HCEC 1CT (cell line): ENCODE results near the gene OPHN1.
A peak's percentile ranks its signal among the peaks of the same experiment; 100 is the strongest.

Experiments
- DNase-seq: peaks from one replicate; pipeline ENCODE4 v3.0.0-alpha.2; 2017

The OPHN1 gene

DNA sequence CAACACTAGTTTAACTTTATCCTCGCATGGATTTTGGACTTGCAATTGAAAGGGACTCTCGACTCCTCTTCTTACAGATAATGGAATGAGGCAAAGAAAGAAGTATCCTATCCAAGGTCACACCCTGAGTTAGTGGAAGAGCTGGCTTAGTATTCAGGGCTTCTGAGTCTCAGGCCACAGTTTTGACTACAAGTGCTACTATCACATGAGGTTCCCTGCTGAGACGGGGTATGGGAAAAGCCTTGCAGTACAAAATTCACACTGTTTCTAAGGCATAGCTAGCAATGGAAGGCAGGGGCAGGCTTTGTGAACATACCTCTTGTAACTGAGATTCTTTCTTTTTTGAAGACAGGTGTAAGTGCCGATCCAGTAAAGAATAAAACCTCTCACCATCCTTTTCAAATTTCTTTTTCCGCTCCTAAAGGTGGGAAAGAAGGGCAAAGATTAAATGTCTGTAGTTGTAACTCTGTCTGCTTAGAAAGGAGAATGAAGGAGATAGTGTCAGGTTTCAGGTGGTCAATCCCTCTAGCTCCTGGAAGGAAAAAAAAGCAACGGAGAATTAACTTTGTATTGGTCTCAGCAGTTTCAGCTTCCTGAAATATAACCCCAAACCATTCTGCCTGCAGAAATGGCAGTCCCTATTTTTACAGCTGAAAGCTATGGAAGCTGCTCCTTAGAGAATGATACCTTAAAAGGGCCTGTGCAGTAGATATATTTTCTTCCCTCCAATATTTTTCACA, 199.0 kb downstream of the OPHN1 start:
- no peak for DNase-seq

- DNase-seq: no peak
These were observed 201.1 kb downstream of the OPHN1 start for GRCh38 chrX:68232206-68232605.

DNA sequence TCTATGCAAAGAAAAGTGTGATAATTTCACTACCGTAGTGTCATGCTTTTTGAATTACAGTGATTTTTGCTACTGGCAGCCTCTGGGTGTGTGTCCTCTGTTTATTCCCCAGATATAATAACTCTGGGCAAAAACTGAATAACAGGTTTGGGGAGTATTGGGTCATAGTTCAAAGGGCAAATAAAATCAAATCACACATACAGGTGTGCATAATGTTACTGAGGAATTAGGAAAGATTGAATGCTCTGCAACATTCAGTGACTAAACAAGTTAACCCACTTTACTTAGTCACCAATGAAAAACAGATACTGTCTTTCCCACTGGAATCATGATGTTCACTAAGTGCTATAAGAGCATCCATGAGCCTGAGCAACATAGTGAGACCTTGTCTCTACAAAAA, 224.3 kb downstream of the OPHN1 start:
- no peak for DNase-seq

- no peak for DNase-seq
These were observed 228.7 kb downstream of the OPHN1 start for GRCh38 chrX:68204521-68205038.

DNA sequence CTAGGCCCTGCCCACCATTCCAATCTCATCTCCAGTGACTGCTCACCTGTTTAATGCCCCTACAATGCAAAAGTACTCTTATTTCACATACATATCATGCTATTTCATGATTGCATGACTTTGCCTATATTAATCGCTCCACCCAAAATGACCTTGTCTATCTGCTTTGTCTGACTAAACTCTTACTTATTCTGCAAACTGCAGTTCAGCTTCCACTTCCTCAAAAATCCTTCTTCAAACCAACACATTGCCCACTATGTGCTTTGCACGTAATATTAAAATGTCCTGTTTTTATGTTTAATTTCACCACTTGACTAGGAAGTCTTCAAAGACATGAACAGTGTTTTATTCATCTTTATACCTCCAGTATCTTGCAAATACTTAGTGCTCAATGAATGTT, 229.6 kb downstream of the OPHN1 start:
- no peak for DNase-seq

- no peak for DNase-seq
These were observed 230.1 kb downstream of the OPHN1 start for GRCh38 chrX:68203211-68203610.

DNA sequence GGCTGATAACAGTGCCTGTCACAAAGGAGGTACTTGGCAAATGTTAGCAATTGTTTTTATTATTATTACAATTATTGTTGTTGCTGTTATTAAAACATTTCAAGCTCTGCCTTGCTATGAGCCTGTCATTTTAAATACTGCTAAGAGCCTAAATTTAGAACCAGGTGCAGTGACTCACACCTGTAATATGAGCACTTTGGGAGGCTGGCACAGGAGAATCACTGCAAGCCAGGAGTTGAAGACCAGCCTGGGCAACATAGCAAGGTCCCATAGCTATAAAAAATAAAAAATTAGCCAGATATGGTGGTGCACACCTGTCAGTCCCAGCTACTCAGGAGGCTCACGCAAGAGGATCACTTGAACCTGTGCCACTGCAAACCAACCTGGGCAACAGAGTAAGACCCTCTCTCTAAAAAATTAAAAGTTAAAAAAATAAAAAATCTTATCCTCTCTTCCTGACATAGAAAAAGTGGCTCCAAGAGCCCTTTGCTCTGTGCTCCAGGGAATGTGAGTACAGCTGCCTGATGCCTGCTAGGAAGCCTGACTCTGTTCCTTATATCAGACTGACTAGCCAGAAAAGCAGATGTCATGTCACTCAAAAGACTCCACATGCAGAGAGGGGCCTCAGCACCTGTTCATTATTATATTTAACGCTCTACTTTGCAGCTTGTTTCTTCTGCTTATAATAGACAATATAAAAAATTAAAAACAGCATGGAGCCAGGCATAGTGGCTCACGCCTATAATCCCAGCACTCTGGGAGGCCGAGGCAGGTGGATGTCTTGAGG, 234.0 kb downstream of the OPHN1 start:
- no peak for DNase-seq

GRCh38 chrX:68196939-68197791, 236.1 kb downstream of the OPHN1 start:
- peak; percentile 5 for DNase-seq

GRCh38 chrX:68195561-68195960, 237.7 kb downstream of the OPHN1 start:
- no peak for DNase-seq

DNA sequence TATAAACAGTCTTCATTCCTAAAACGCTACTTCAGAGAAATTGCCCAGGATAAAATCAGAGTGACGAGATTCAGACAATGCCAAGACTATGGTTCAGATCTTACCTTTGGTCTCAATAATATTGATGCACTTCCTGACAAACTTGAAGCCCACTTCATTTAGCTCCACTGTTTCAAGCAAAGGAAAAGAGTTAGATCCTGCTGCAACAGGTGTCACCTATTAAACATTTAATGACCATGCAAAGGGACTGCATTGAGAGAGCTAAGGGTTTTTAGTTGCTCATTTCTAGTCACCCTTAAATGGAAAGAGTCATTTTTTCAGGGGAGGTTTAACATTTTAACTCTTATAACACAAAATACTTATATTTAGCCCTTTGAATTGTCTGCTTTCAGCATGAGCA, 239.5 kb downstream of the OPHN1 start:
- no peak for DNase-seq

- no peak for DNase-seq
These were observed 240.1 kb downstream of the OPHN1 start for GRCh38 chrX:68193234-68193633.

DNA sequence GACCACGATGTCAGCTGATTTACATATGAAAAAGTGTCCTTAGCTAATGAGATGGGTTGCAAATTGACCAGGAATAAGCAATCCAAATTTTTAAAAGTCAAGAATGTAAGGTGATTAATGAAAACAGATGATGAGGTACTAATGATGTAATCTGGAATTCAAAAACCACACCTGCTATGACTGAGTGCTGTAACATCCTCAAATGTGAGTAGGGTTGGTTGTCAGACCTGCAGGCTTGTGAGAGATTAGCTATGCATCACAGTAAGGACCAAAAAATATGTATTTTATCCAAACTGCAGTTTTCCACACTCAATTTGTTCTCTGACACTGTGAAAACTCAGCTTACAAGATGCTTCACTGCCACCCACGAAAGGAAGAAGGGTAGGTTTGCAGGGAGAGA, 242.5 kb downstream of the OPHN1 start:
- no peak for DNase-seq

DNA sequence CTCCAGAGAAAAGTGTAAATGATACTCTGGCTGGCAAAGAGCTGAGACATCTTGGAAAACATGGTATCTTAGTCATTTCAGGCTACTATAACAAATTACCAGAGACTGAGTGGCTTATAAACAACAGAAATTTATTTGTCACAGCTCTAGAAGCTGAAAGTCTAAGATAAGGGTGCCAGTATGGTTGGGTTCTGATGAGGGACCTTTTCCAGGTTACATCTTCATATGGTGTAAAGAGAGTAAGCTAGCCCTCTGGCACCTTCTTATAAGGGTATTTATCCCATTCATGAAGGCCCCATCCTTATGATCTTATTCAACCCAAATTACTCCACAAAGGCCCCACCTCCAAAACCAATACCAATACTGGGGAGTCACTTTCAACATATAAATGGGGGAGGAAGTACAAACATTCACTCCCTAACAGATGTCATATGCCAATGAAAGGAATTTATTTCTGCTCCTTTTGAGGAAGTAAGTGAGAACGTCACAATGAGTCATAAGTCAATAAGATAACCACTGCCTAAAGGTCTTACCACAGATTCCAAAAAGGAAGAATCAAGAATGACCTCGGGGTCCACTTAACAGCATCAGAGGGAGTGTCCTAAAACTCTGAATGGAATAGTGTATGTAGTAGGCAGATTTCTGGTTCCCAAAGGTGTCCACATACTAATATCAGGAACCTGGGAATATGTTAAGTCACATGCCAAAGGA, 246.6 kb downstream of the OPHN1 start:
- peak; percentile 62 for DNase-seq

- no peak for DNase-seq
These were observed 248.1 kb downstream of the OPHN1 start for GRCh38 chrX:68185161-68185560.

DNA sequence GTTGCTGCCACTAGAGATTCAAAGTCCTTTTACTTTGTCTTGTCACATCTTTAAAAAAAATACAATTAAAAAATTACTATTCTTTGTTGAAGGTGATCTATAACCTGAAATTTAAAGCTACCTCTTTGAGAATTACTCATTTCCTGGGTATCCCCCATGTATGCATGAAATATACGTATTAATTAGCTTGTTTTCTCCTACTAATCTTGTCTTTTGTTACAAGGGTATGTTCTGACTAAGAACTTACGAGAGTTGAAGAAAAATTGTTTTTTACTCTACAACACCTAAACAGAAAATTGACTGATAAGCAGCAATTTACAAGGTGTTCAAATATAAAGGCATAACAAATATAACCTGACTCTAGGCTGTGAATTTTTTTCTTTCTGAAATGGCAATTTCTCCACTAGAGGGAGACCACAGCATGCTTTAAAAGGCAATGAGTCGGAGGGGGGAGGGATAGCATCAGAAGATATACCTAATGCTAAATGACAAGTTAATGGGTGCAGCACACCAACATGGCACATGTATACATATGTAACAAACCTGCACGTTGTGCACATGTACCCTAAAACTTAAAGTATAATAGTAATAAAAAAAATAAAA, 249.6 kb downstream of the OPHN1 start:
- DNase-seq: peak; percentile 29

DNA sequence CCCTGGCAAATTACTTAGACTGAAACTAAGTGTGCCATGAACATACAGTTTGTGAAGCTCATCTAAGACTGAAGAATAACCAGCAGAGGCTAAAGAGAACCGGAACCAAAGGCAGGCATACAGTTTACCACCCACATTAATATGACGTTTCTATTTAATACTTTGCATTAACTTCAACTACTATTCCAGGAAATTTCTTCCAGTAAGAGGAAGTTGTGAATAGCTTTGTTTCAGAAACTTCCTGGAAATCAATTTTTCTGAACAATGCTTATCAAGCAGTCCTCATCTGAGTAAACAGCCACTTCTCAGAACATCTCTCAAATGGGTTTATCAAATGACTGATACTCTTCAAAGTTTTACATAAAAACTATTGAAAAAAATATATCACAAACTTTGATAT, 252.7 kb downstream of the OPHN1 start:
- DNase-seq: no peak

DNA sequence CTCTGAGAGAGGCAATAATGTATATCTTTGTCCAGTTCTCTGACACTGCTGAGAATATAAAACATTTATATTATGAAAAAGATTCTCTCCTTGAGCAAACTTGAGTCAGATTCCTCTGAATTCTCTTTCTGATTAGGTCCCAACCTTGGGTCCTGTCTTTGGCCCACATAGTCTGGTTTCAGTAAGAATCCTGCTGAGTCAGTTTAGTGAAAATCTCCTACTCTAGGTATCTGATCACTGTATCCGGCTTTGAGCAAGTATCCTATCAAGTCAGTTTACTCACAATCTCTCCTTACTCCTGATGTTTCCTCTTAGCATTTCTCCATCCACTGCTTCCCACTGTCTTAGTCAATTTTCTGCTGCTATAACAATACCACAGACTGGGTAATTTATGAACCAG, 253.9 kb downstream of the OPHN1 start:
- no peak for DNase-seq

- peak; percentile 61 for DNase-seq
These were observed 255.8 kb downstream of the OPHN1 start for GRCh38 chrX:68177542-68177941.

DNA sequence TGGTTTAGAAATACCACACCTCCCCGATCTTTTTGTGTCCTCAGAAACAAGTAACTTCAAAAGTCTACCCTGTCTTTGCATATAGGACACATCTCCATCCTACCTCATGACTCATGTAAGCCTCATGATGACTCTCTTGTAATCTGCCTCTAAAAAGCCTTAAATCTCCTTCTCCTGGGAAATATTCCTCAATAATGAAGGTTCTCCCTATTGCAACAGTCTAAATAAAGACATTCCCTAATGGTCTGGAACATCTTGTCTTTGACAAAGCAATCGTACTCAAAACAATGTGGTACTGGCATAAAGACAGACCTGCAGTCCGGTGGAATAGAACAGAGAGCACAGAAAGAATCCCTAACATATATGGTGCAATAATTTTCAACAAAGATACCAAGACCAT, 257.7 kb downstream of the OPHN1 start:
- peak; percentile 79 for DNase-seq

DNA sequence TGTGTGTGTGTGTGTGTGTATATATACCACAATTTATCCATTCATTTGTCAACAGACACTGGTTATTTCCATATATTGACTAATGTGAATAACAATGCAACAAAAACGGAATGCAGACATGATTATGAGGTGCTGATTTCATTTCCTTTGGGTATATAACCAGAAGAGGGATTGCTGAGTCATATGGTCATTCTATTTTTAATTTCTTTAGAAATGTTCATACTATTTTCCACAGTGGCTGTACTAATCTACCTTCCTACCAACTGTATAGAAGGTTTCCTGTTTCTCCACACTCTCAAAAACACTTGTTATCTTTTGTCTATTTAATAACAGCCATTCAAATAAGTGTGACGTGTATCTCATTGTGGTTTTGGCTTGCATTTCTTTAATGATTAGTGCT, 269.9 kb downstream of the OPHN1 start:
- DNase-seq: peak; percentile 72

- DNase-seq: no peak
These were observed 285.4 kb downstream of the OPHN1 start for GRCh38 chrX:68147848-68148247.

DNA sequence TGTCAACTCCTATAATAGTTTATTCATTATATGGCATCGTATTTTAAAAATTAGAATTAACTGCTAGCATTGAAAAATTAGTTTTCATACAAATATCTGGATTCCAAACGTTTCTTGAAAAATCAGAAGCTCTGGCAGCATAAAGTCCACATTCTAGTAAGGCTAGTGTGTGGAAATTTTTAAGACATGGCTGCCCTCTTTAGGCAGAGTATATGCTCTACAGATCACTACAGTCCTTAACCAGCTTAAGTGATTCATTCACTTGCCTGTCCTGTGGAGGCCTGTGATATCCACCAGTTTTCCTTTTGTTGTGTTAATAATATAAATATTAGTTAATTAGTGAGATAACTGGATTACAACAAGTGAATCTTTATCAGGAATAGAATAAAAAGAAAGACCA, 287.2 kb downstream of the OPHN1 start:
- peak; percentile 40 for DNase-seq
